B cell (primary cell): ENCODE results near the gene RDM1.

Experiments used
- CTCF ChIP-seq: fragments of 200-600 bp; IDR thresholded peaks from one replicate; pipeline ENCODE4 v1.8.0; 2022; ENCODE audit warnings: antibody characterized with exemption, mild to moderate bottlenecking
- EZH2 ChIP-seq: IDR thresholded peaks from 2 replicates; pipeline ENCODE4 v1.6.1; 2012; ENCODE audit warnings: borderline replicate concordance, low read depth, mild to moderate bottlenecking, moderate library complexity, low read length; ENCODE audit not compliant: insufficient read depth, poor library complexity, severe bottlenecking

- no peak for TF ChIP-seq CTCF
- no peak for TF ChIP-seq EZH2
These were observed 54.8 kb downstream of the RDM1 start for GRCh38 chr17:35875800-35876139.
